Naive thymus-derived CD4-positive, alpha-beta T cell (primary cell): ENCODE data around the gene ADAMTS16. TPM values are rescaled to one million over a fixed set of nuclear protein-coding genes. Genes with fewer than 3 reads are reported as not detected.

ENCODE experiments used
- ATAC-seq: fragments of 150-1000 bp; cut with Tn5 transposase; 2 replicates; pipeline ENCODE4 v1.10.0; 2021; ENCODE audit warnings: mild to moderate bottlenecking, moderate library complexity
- CTCF ChIA-PET: fragments of 350-600 bp; sonication (Branson Sonifier 250); formaldehyde crosslinking; loops from one replicate; lab custom pipeline; 2021; ENCODE audit warnings: antibody characterized with exemption; lab: Charles Lee
- POLR2A ChIA-PET: fragments of 350-600 bp; sonication (Branson Sonifier 250); formaldehyde crosslinking; loops from one replicate; lab custom pipeline; 2021; ENCODE audit warnings: antibody characterized with exemption, inconsistent platforms; lab: Charles Lee
- DNase-seq, 9 donors: peaks; one replicate each; pipeline versions ENCODE4 v3.0.0 to v3.0.0-alpha.2; 2020 to 2022; ENCODE audit warnings: mixed read lengths in 1 of 9
- H3K27ac ChIP-seq: one replicate; pipeline ENCODE4 v1.7.0; 2013; ENCODE audit warnings: mild to moderate bottlenecking, low read depth, low read length, moderate library complexity
- H3K27me3 ChIP-seq, 2 donors: one replicate each; pipeline ENCODE4 v1.7.0; 2013; ENCODE audit warnings: low read length in 2 of 2, mild to moderate bottlenecking in 2 of 2, moderate library complexity in 2 of 2; ENCODE audit not compliant: control insufficient read depth in 2 of 2, insufficient read depth in 2 of 2
- H3K36me3 ChIP-seq, 3 experiments: 1 replicate in 2 of 3; 2 replicates in 1 of 3; pipeline ENCODE4 v1.7.0; 2013; ENCODE audit warnings: low read length in 3 of 3, mild to moderate bottlenecking in 3 of 3, moderate library complexity in 1 of 3; ENCODE audit not compliant: insufficient read depth in 3 of 3, control insufficient read depth in 2 of 3
- H3K4me1 ChIP-seq, 2 donors: one replicate each; pipeline ENCODE4 v1.7.0; 2013; ENCODE audit warnings: low read length in 2 of 2, mild to moderate bottlenecking in 2 of 2, moderate library complexity in 1 of 2; ENCODE audit not compliant: control insufficient read depth in 2 of 2, insufficient read depth in 2 of 2
- H3K4me3 ChIP-seq: 2 replicates; pipeline ENCODE4 v1.7.0; 2013; ENCODE audit warnings: mild to moderate bottlenecking, low read length
- H3K9me3 ChIP-seq, 3 experiments: 1 replicate in 2 of 3; 2 replicates in 1 of 3; pipeline ENCODE4 v1.7.0; 2013; ENCODE audit warnings: low read length in 3 of 3; ENCODE audit not compliant: control insufficient read depth in 2 of 3
- H3K27ac Mint-ChIP-seq, 9 donors: one replicate each; pipeline ENCODE4 v1.8.0; 2020 to 2022; ENCODE audit warnings: mixed read lengths in 9 of 9, mild to moderate bottlenecking in 8 of 9, moderate library complexity in 5 of 9, inconsistent platforms in 2 of 9
- H3K27me3 Mint-ChIP-seq, 5 donors: one replicate each; pipeline ENCODE4 v1.8.0; 2021 to 2022; ENCODE audit warnings: mixed read lengths in 5 of 5, mild to moderate bottlenecking in 1 of 5
- H3K36me3 Mint-ChIP-seq, 5 donors: one replicate each; pipeline ENCODE4 v1.8.0; 2020 to 2022; ENCODE audit warnings: mixed read lengths in 5 of 5, mild to moderate bottlenecking in 3 of 5, inconsistent platforms in 1 of 5
- H3K4me1 Mint-ChIP-seq, 7 donors: one replicate each; pipeline ENCODE4 v1.8.0; 2020 to 2022; ENCODE audit warnings: mixed read lengths in 7 of 7, mild to moderate bottlenecking in 3 of 7, inconsistent platforms in 1 of 7
- H3K4me3 Mint-ChIP-seq, 10 donors: one replicate each; pipeline ENCODE4 v1.8.0; 2020 to 2022; ENCODE audit warnings: mild to moderate bottlenecking in 10 of 10, mixed read lengths in 10 of 10, moderate library complexity in 6 of 10, inconsistent platforms in 2 of 10
- H3K9me3 Mint-ChIP-seq, 11 donors: one replicate each; pipeline ENCODE4 v1.8.0; 2020 to 2022; ENCODE audit warnings: mixed read lengths in 11 of 11, mild to moderate bottlenecking in 4 of 11, inconsistent platforms in 1 of 11, moderate library complexity in 1 of 11
- intact Hi-C, 2 donors: fragments of 100-400 bp; cut with micrococcal nuclease; formaldehyde crosslinking; loops; one replicate each; pipeline ENCODE4 v1.15.1; 2023
- polyA plus RNA-seq, 2 donors: library from polyadenylated mRNA; unstranded; fragments of 300-500 nt; fragmentation: Illumina TruSeq; gene quantifications; one replicate each; pipeline ENCODE4 v1.2.3, GENCODE V29; 2021
- total RNA-seq, 6 experiments: library from RNA in 5 of 6; stranded (reverse) in 5 of 6; gene quantifications; 1 replicate in 5 of 6; 2 replicates in 1 of 6; pipeline ENCODE4 v1.2.3 and lab custom pipeline; 2021 to 2026

ADAMTS16 gene
- total and polyA plus RNA-seq, 7 experiments from 2014 or later: not detected

DNA sequence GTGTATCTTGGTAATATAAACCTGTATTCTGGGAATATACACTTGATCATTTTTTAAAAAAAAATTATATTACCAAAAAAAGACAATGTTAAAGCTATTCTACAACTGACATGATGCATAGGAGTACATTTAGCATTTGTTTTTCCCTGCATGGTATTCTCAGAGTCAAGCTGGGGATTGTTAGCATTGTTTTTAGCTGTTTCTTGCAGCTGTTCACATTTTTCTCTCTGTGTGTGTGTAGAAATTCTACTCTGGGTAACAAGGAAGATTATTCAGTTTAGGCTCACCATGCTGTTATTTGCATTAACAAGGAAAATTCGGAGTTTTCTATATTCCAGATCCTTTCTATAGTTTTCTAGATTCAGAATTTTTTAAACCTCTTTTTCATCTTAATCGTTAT, 62.2 kb downstream of the ADAMTS16 start:
- Histone ChIP-seq H3K27ac (no peak overlapping the region), H3K27me3 (no peaks in the 10 kb centered on the region), H3K4me3 (no peak overlapping the region), H3K4me1 (no peaks in the 10 kb centered on the region), H3K36me3 (no peaks in the 10 kb centered on the region), H3K9me3 (no peaks in the 10 kb centered on the region)
- H3K27ac Mint-ChIP-seq: no peak overlapping the region
- H3K27me3 Mint-ChIP-seq: peaks cover 0 to 19% (median 4%) of the 10 kb centered on the region in 5 donors
- intact Hi-C loops: no loop called here
- H3K4me1 Mint-ChIP-seq: peaks cover 0 to 1% (median 0%) of the 10 kb centered on the region in 7 donors
- peaks cover 0 to 9% (median 4%) of the 10 kb centered on the region in 11 donors for H3K9me3 Mint-ChIP-seq
- ChIA-PET CTCF (no interaction called here), POLR2A (no interaction called here)
- ATAC-seq (no peak), DNase-seq (no peak)
- no peaks in the 10 kb centered on the region for H3K36me3 Mint-ChIP-seq
- no peak overlapping the region for H3K4me3 Mint-ChIP-seq

DNA sequence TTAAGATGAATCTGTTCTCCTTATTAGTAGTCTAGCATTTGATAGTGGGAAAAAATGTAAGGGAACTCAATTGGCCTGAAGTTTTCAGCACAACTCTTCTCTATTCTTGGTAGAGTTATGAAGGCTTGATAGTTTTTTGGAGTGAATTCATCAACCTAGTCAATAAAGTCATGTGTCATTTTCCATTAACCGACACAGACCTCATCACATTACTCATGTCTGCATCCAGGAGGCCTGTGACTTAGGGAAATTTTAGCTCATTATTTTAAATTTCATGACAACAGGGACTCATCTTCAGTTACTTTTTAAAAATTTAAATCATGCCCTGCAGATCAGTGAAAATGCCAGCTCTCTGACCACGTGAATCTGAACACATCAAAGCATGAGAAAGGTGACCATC, 63.3 kb downstream of the ADAMTS16 start:
- ATAC-seq: no peak
- no peak overlapping the region for H3K27ac Mint-ChIP-seq
- Histone ChIP-seq H3K27ac (no peak overlapping the region), H3K4me1 (no peaks in the 10 kb centered on the region), H3K9me3 (no peaks in the 10 kb centered on the region), H3K27me3 (no peaks in the 10 kb centered on the region), H3K4me3 (no peak overlapping the region), H3K36me3 (no peaks in the 10 kb centered on the region)
- peaks cover 0 to 1% (median 0%) of the 10 kb centered on the region in 7 donors for H3K4me1 Mint-ChIP-seq
- no peak overlapping the region for H3K4me3 Mint-ChIP-seq
- peaks cover 0 to 16% (median 4%) of the 10 kb centered on the region in 5 donors for H3K27me3 Mint-ChIP-seq
- peaks cover 0 to 9% (median 4%) of the 10 kb centered on the region in 11 donors for H3K9me3 Mint-ChIP-seq
- H3K36me3 Mint-ChIP-seq: no peaks in the 10 kb centered on the region
- ChIA-PET POLR2A (no interaction called here), CTCF (no interaction called here)
- DNase-seq: no peak
- intact Hi-C loops: no loop called here

GRCh38 chr5:5207828-5208227, 67.7 kb downstream of the ADAMTS16 start:
- DNase-seq (no peak), ATAC-seq (no peak)
- Mint-ChIP-seq H3K27me3 (peaks cover 0 to 6% (median 0%) of the 10 kb centered on the region in 5 donors), H3K36me3 (no peaks in the 10 kb centered on the region), H3K4me3 (no peak overlapping the region), H3K4me1 (no peaks in the 10 kb centered on the region), H3K9me3 (peaks cover 0 to 5% (median 0%) of the 10 kb centered on the region in 11 donors), H3K27ac (no peak overlapping the region)
- no peaks in the 10 kb centered on the region for H3K9me3 ChIP-seq
- H3K4me3 ChIP-seq: no peak overlapping the region
- H3K27me3 ChIP-seq: peaks cover 0 to 2% of the 10 kb centered on the region in 2 donors
- no peaks in the 10 kb centered on the region for H3K36me3 ChIP-seq
- H3K4me1 ChIP-seq: no peaks in the 10 kb centered on the region
- intact Hi-C loops: no loop called here
- ChIA-PET POLR2A (no interaction called here), CTCF (no interaction called here)
- H3K27ac ChIP-seq: no peak overlapping the region

GRCh38 chr5:5209089-5209488, 69.0 kb downstream of the ADAMTS16 start:
- H3K36me3 Mint-ChIP-seq: no peaks in the 10 kb centered on the region
- H3K4me1 ChIP-seq: no peaks in the 10 kb centered on the region
- ATAC-seq (no peak), DNase-seq (no peak)
- no peaks in the 10 kb centered on the region for H3K36me3 ChIP-seq
- H3K9me3 ChIP-seq: no peaks in the 10 kb centered on the region
- no peak overlapping the region for H3K4me3 ChIP-seq
- H3K4me3 Mint-ChIP-seq: no peak overlapping the region
- peaks cover 0 to 5% (median 0%) of the 10 kb centered on the region in 11 donors for H3K9me3 Mint-ChIP-seq
- H3K27ac Mint-ChIP-seq: no peak overlapping the region
- POLR2A ChIA-PET: no interaction called here
- intact Hi-C loops: no loop called here
- H3K27ac ChIP-seq: no peak overlapping the region
- peaks cover 0 to 6% (median 4%) of the 10 kb centered on the region in 5 donors for H3K27me3 Mint-ChIP-seq
- H3K27me3 ChIP-seq: peaks cover 0 to 2% of the 10 kb centered on the region in 2 donors
- H3K4me1 Mint-ChIP-seq: no peaks in the 10 kb centered on the region
- CTCF ChIA-PET: no interaction called here

- intact Hi-C loops: no loop called here
- no peak for ATAC-seq
Measured at GRCh38 chr5:5209510-5210286, 69.6 kb downstream of the ADAMTS16 start.

GRCh38 chr5:5217371-5217770, 77.2 kb downstream of the ADAMTS16 start:
- Mint-ChIP-seq H3K4me1 (no peaks in the 10 kb centered on the region), H3K9me3 (peaks cover 0 to 6% (median 2%) of the 10 kb centered on the region in 11 donors), H3K27me3 (peaks cover 0 to 22% (median 2%) of the 10 kb centered on the region in 5 donors), H3K4me3 (no peak overlapping the region), H3K27ac (no peak overlapping the region), H3K36me3 (no peaks in the 10 kb centered on the region)
- no peaks in the 10 kb centered on the region for H3K9me3 ChIP-seq
- intact Hi-C loops: no loop called here
- POLR2A ChIA-PET: no interaction called here
- no peak overlapping the region for H3K4me3 ChIP-seq
- no peak overlapping the region for H3K27ac ChIP-seq
- no peaks in the 10 kb centered on the region for H3K36me3 ChIP-seq
- DNase-seq (no peak), ATAC-seq (no peak)
- H3K4me1 ChIP-seq: no peaks in the 10 kb centered on the region
- H3K27me3 ChIP-seq: no peaks in the 10 kb centered on the region
- CTCF ChIA-PET: no interaction called here

More at GRCh38 chr5:5209510-5210286, 69.6 kb downstream of the ADAMTS16 start:
- H3K4me3 Mint-ChIP-seq: no peak overlapping the region
- peaks cover 0 to 7% (median 4%) of the 10 kb centered on the region in 5 donors for H3K27me3 Mint-ChIP-seq
- DNase-seq: no peak
- ChIA-PET CTCF (no interaction called here), POLR2A (no interaction called here)
- H3K36me3 Mint-ChIP-seq: no peaks in the 10 kb centered on the region
- H3K4me1 Mint-ChIP-seq: no peaks in the 10 kb centered on the region
- no peak overlapping the region for H3K4me3 ChIP-seq
- H3K9me3 ChIP-seq: no peaks in the 10 kb centered on the region
- H3K27me3 ChIP-seq: peaks cover 0 to 2% of the 10 kb centered on the region in 2 donors
- no peak overlapping the region for H3K27ac ChIP-seq
- no peak overlapping the region for H3K27ac Mint-ChIP-seq
- no peaks in the 10 kb centered on the region for H3K4me1 ChIP-seq
- no peaks in the 10 kb centered on the region for H3K36me3 ChIP-seq
- H3K9me3 Mint-ChIP-seq: peaks cover 0 to 5% (median 0%) of the 10 kb centered on the region in 11 donors

- H3K4me1 Mint-ChIP-seq: no peaks in the 10 kb centered on the region
- no peak overlapping the region for H3K4me3 Mint-ChIP-seq
- CTCF ChIA-PET: no interaction called here
- Histone ChIP-seq H3K27me3 (no peaks in the 10 kb centered on the region), H3K4me3 (no peak overlapping the region), H3K9me3 (no peaks in the 10 kb centered on the region), H3K27ac (no peak overlapping the region), H3K4me1 (no peaks in the 10 kb centered on the region), H3K36me3 (no peaks in the 10 kb centered on the region)
- H3K27ac Mint-ChIP-seq: no peak overlapping the region
- H3K9me3 Mint-ChIP-seq: peaks cover 0 to 6% (median 2%) of the 10 kb centered on the region in 11 donors
- POLR2A ChIA-PET: no interaction called here
- H3K27me3 Mint-ChIP-seq: peaks cover 0 to 28% (median 7%) of the 10 kb centered on the region in 5 donors
- no peak for ATAC-seq
- DNase-seq: no peak
- intact Hi-C loops: no loop called here
- H3K36me3 Mint-ChIP-seq: no peaks in the 10 kb centered on the region
Measured at GRCh38 chr5:5218396-5218795, 78.3 kb downstream of the ADAMTS16 start.
